Ovary (tissue), 9 donors: ENCODE results near the gene KEL. TPM values are rescaled to one million over a fixed set of nuclear protein-coding genes. Genes with fewer than 3 reads are reported as not detected.

Experiments used
- DNase-seq, 5 donors: peaks; one replicate each; pipeline ENCODE4 v3.0.0-alpha.2; 2019 to 2020
- H3K27ac ChIP-seq, 2 donors: fragments of 200-600 bp; one replicate each; pipeline versions ENCODE4 v1.5.1 to v1.8.0; 2019 to 2022
- H3K27me3 ChIP-seq: fragments of 200-600 bp; one replicate; pipeline ENCODE4 v1.8.0; 2022
- H3K36me3 ChIP-seq: fragments of 200-600 bp; sonication (generic); one replicate; pipeline ENCODE4 v1.5.1; 2019
- H3K4me1 ChIP-seq: one replicate; pipeline ENCODE4 v1.8.1; 2013; ENCODE audit warnings: mild to moderate bottlenecking, moderate library complexity; ENCODE audit not compliant: insufficient read depth
- H3K4me3 ChIP-seq: fragments of 200-600 bp; sonication (generic); one replicate; pipeline ENCODE4 v1.5.1; 2017
- H3K9me3 ChIP-seq, 2 donors: fragments of 200-600 bp in 1 of 2; sonication (generic) in 1 of 2; one replicate each; pipeline versions ENCODE4 v1.5.1 to v1.8.1; 2013 to 2019; ENCODE audit warnings: mild to moderate bottlenecking in 1 of 2, moderate library complexity in 1 of 2
- CTCF ChIP-seq, 3 donors: fragments of 450-650 bp in 2 of 3; fragments of 200-600 bp in 1 of 3; IDR thresholded peaks; one replicate each; pipeline versions ENCODE4 v1.5.1 to v1.8.0; 2016 to 2022; ENCODE audit warnings: antibody characterized with exemption in 3 of 3, mild to moderate bottlenecking in 1 of 3
- EP300 ChIP-seq: sonication (generic); formaldehyde crosslinking; IDR thresholded peaks from one replicate; pipeline ENCODE4 v1.6.1; 2017; ENCODE audit warnings: antibody characterized with exemption
- POLR2A ChIP-seq: fragments of 450-650 bp; IDR thresholded peaks from one replicate; pipeline ENCODE4 v1.6.1; 2017; ENCODE audit warnings: antibody characterized with exemption, mild to moderate bottlenecking, moderate library complexity
- WGBS, 3 donors: extraction: QIAGEN DNeasy Blood & Tissue Kit in 1 of 3; methylation state at CpG; one replicate each; pipeline versions ENCODE4 v1.1.5 to v1.1.7; 2013 to 2017; 5-methylcytosine and 5-hydroxymethylcytosine counted together
- intact Hi-C, 4 donors: fragments of 100-400 bp; cut with DNase I; formaldehyde crosslinking; loops; one replicate each; pipeline versions ENCODE4 v1.11.0 to v1.15.1; 2022 to 2023
- polyA plus RNA-seq, 2 donors: library from polyadenylated mRNA; stranded (reverse); fragments of 200-250 nt in 1 of 2; fragments of 350-450 nt in 1 of 2; fragmentation: Illumina TruSeq in 1 of 2; extraction: RNeasy Lipid Tissue Mini Kit (QIAGEN cat#74804) in 1 of 2; gene quantifications; one replicate each; pipeline ENCODE4 v1.2.3, GENCODE V29; 2013 to 2014
- total RNA-seq, 7 donors: library from RNA; depleted of rRNA in 2 of 7; stranded (reverse); fragments of >200 nt in 2 of 7; fragmentation: NEBNext Ultra II Directional in 3 of 7; extraction: Animal tissue kit (Norgen Biotek cat#: 25700) in 3 of 7; gene quantifications; one replicate each; pipeline versions ENCODE4 v1.1.0 to v1.2.4, GENCODE V29; 2016 to 2023
- donor health status: DM: no; HTN: no; CAD: no; lungs with moderate emphysema.
- donor health status: DM: no; HTN: no; CAD: no.
- donor health status: Bipolar disorder and iron deficiency.
- donor health status: DM: yes; HTN: yes; CAD: no.
- donor health status: DM: no; HTN: no; CAD: no.
- donor health status: DM: yes; HTN: yes; CAD: no.

Gene KEL
- total and polyA plus RNA-seq, 9 donors = 0.11 to 2.5 (median 0.54) TPM; not detected in 1

- intact Hi-C loops = no loop called here
- H3K27me3 ChIP-seq = no peaks in the 10 kb centered on the region
- H3K4me1 ChIP-seq = no peaks in the 10 kb centered on the region
- TF ChIP-seq POLR2A = no peak
- no peak for TF ChIP-seq CTCF (IDR thresholded peaks at IDR 0.05)
- no peak for TF ChIP-seq EP300
- H3K27ac ChIP-seq = no peak overlapping the region
- WGBS, 3 donors = 63 to 74% (median 67%) methylated on average over 2 of the region's 2 CpGs
- no peaks in the 10 kb centered on the region for H3K9me3 ChIP-seq
- no peak for DNase-seq
- H3K4me3 ChIP-seq = no peak overlapping the region
- H3K36me3 ChIP-seq = no peaks in the 10 kb centered on the region
Observed at GRCh38 chr7:142918901-142919300, 43.3 kb downstream of the KEL start.

GRCh38 chr7:142917447-142917846, 44.7 kb downstream of the KEL start:
- DNase-seq = no peak
- H3K27ac ChIP-seq = no peak overlapping the region
- no peaks in the 10 kb centered on the region for H3K36me3 ChIP-seq
- no peak overlapping the region for H3K4me3 ChIP-seq
- WGBS, 3 donors = 60 to 74% (median 65%) methylated on average over 3 of the region's 3 CpGs
- H3K27me3 ChIP-seq = no peaks in the 10 kb centered on the region
- no peaks in the 10 kb centered on the region for H3K9me3 ChIP-seq
- H3K4me1 ChIP-seq = no peaks in the 10 kb centered on the region
- TF ChIP-seq CTCF (IDR thresholded peaks at IDR 0.05) = no peak
- no peak for TF ChIP-seq POLR2A
- TF ChIP-seq EP300 = no peak
- intact Hi-C loops = no loop called here

DNA sequence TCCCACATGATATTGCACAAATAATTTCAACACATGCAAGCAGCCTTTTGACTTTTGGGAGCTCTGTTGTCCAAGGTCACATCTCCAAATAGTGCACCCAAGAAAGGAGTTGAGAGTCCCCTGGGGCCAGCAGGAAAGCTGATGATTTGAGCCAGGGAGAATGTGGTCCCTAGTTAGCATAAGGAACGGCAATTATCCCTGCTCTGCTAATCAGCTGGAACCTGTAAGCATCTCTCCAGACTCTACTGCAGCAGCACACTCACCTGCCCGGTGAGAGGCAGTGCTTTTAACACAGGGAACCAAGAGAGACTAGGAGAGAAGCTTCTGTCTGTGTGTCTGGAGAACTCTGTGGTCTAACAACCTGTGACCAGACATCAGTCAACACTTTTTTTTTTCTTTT, 45.7 kb downstream of the KEL start:
- intact Hi-C loops = no loop called here
- Histone ChIP-seq H3K27ac (no peak overlapping the region), H3K36me3 (no peaks in the 10 kb centered on the region), H3K4me1 (no peaks in the 10 kb centered on the region), H3K27me3 (no peaks in the 10 kb centered on the region), H3K4me3 (no peak overlapping the region), H3K9me3 (no peaks in the 10 kb centered on the region)
- 13 to 42% (median 21%) methylated on average over 2 of the region's 2 CpGs for WGBS, 3 donors
- TF ChIP-seq POLR2A (no peak), EP300 (no peak), CTCF (IDR thresholded peaks at IDR 0.05) (no peak)
- DNase-seq = no peak

DNA sequence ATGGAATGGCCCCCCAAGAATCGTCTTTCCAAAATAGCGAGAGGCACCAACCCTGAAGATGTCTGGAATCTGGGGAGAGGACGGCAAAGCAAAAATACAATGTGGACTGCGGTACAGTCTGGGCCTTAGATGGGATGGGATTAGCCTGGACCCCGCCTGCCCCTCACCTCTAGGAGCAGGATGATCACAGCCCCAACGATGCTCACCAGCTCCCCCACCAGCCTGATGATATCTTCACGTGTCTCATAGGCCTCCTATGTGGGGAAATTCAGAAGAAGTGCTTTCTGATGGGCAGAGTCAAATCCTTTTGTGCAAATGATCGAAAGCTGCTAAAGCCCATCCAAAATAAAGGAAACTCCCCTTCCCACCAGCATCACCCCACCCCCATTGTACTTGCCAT, 46.8 kb downstream of the KEL start:
- Histone ChIP-seq H3K4me3 (no peak overlapping the region), H3K27me3 (no peaks in the 10 kb centered on the region), H3K27ac (no peak overlapping the region), H3K9me3 (no peaks in the 10 kb centered on the region), H3K4me1 (no peaks in the 10 kb centered on the region), H3K36me3 (no peaks in the 10 kb centered on the region)
- no peak for DNase-seq
- intact Hi-C loops = no loop called here
- TF ChIP-seq CTCF (IDR thresholded peaks at IDR 0.05) (no peak), POLR2A (no peak), EP300 (no peak)
- WGBS, 3 donors = 84 to 87% (median 87%) methylated on average over 8 of the region's 8 CpGs

GRCh38 chr7:142914121-142914520, 48.0 kb downstream of the KEL start:
- DNase-seq = no peak
- Histone ChIP-seq H3K27me3 (no peaks in the 10 kb centered on the region), H3K27ac (no peak overlapping the region), H3K4me3 (no peak overlapping the region), H3K36me3 (no peaks in the 10 kb centered on the region), H3K4me1 (no peaks in the 10 kb centered on the region), H3K9me3 (no peaks in the 10 kb centered on the region)
- TF ChIP-seq CTCF (IDR thresholded peaks at IDR 0.05) = no peak
- no peak for TF ChIP-seq POLR2A
- TF ChIP-seq EP300 = no peak
- WGBS, 3 donors = 29 to 38% (median 31%) methylated on average over 1 of the region's 1 CpG
- intact Hi-C loops = no loop called here
